ENCODE measurements around the gene PTPRG.
"Not testable (repeated sequence)": the region's sequence is repeated elsewhere in the genome, so short reads cannot be mapped to it uniquely, and the experiment has no call there.

Gene PTPRG

GRCh38 chr3:61733000-61733399, 171.6 kb downstream of the PTPRG start:
- DNase-seq, result no peak

GRCh38 chr3:61733876-61734275, 172.5 kb downstream of the PTPRG start:
- no peak for DNase-seq

GRCh38 chr3:61734749-61735686, 173.6 kb downstream of the PTPRG start:
- no peak for DNase-seq

GRCh38 chr3:61736506-61736905, 175.1 kb downstream of the PTPRG start:
- DNase-seq, result no peak

- no peak for DNase-seq
Observed at GRCh38 chr3:61739640-61740039, 178.3 kb downstream of the PTPRG start.

- DNase-seq, result no peak
Observed at GRCh38 chr3:61740494-61740893, 179.1 kb downstream of the PTPRG start.

- DNase-seq, result no peak
Observed at GRCh38 chr3:61741551-61741950, 180.2 kb downstream of the PTPRG start.

- DNase-seq, result no peak
Observed at GRCh38 chr3:61742006-61742405, 180.6 kb downstream of the PTPRG start.

- no peak for DNase-seq
Observed at GRCh38 chr3:61743067-61743466, 181.7 kb downstream of the PTPRG start.

GRCh38 chr3:61743686-61744242, 182.4 kb downstream of the PTPRG start:
- no peak for DNase-seq

GRCh38 chr3:61748288-61748687, 186.9 kb downstream of the PTPRG start:
- no peak for DNase-seq

- no peak for DNase-seq
Observed at GRCh38 chr3:61750766-61751165, 189.4 kb downstream of the PTPRG start.

- no peak for DNase-seq
Observed at GRCh38 chr3:61758839-61759238, 197.5 kb downstream of the PTPRG start.

GRCh38 chr3:61760783-61761182, 199.4 kb downstream of the PTPRG start:
- not testable (repeated sequence) for DNase-seq

- DNase-seq, result no peak
Observed at GRCh38 chr3:61761694-61762430, 200.5 kb downstream of the PTPRG start.

GRCh38 chr3:61765157-61765876, 203.9 kb downstream of the PTPRG start:
- DNase-seq, result peak; percentile 12

GRCh38 chr3:61768284-61769037, 207.1 kb downstream of the PTPRG start:
- peak; percentile 53 for DNase-seq

GRCh38 chr3:61769266-61769990, 208.1 kb downstream of the PTPRG start:
- DNase-seq, result no peak

GRCh38 chr3:61771976-61772375, 210.6 kb downstream of the PTPRG start:
- DNase-seq, result peak; percentile 17

GRCh38 chr3:61772456-61772855, 211.1 kb downstream of the PTPRG start:
- peak; percentile 58 for DNase-seq

- DNase-seq, result no peak
Observed at GRCh38 chr3:61774279-61774890, 213.0 kb downstream of the PTPRG start.
